Mononuclear cell (primary cell): ENCODE data around the gene GBP2. TPM values are rescaled to one million over a fixed set of nuclear protein-coding genes. Genes with fewer than 3 reads are reported as not detected.
"Not testable (repeated sequence)": the region's sequence is repeated elsewhere in the genome, so short reads cannot be mapped to it uniquely, and the experiment has no call there.

Experiments used
- H3K27me3 ChIP-seq: 2 replicates; pipeline ENCODE4 v1.6.0; 2011; ENCODE audit warnings: low read length, control low read depth; ENCODE audit not compliant: insufficient read depth
- H3K4me1 ChIP-seq: 2 replicates; pipeline ENCODE4 v1.5.1; 2011; ENCODE audit warnings: mild to moderate bottlenecking, low read length, control low read depth; ENCODE audit not compliant: insufficient read depth
- H3K4me3 ChIP-seq: 2 replicates; pipeline ENCODE4 v1.5.1; 2011; ENCODE audit warnings: mild to moderate bottlenecking, low read length, moderate library complexity
- H3K9me3 ChIP-seq: 2 replicates; pipeline ENCODE4 v1.5.1; 2011; ENCODE audit warnings: low read depth, mild to moderate bottlenecking, control low read depth, low read length
- total RNA-seq: library from RNA; depleted of rRNA; stranded (reverse); fragments of >200 nt; gene quantifications from one replicate; pipeline ENCODE4 v1.2.3, GENCODE V29; 2012

Gene GBP2
- total RNA-seq, 1 donor, result 161 TPM

- no peaks in the 10 kb centered on the region for H3K9me3 ChIP-seq
- H3K27me3 ChIP-seq, result no peaks in the 10 kb centered on the region
- H3K4me1 ChIP-seq, result no peaks in the 10 kb centered on the region
- no peak overlapping the region for H3K4me3 ChIP-seq
These were observed 17.6 kb upstream of the GBP2 start for GRCh38 chr1:89143484-89143883.

DNA sequence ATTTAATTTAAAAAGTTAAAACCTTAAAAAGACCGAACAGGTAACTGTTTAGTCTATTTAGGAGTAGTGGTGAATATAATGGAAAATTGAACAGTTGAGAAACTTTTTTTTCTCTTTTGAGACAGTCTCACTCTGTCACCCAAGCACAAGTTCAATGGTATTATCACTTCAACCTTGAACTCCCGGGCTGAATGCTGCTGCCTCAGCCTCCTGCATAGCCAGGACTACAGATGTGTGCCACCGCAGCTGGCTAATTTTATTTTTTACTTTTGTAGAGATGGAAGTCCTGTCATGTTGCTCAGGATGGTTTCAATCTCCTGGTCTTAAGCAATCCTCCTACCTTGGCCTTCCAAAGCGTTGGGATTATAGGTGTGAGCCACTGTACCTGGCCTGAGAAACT is 16.2 kb upstream of the GBP2 start:
- no peaks in the 10 kb centered on the region for H3K9me3 ChIP-seq
- H3K4me1 ChIP-seq, result no peaks in the 10 kb centered on the region
- no peaks in the 10 kb centered on the region for H3K27me3 ChIP-seq

DNA sequence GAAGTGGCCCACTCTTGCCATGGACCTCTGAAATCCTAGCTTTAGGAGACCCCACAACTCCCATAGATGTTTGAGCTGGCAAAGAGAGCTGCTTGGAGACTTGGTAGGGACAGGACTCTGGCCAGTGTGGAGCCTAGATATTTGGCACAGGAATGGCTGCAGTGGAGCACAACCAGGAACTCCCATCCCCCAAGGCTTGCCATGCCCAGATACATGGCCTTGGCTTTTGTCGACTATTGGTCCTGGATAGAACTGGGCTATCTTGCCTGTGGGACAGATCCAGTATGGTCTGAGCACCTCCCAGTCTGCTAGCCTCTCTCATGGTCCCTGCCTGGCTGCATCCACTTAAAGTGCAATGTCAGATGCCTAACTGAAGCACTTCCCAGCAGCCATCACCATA is 7.8 kb upstream of the GBP2 start:
- Histone ChIP-seq H3K9me3 (no peaks in the 10 kb centered on the region), H3K4me1 (peaks cover 16% of the 10 kb centered on the region), H3K4me3 (no peak overlapping the region), H3K27me3 (no peaks in the 10 kb centered on the region)

More for the DNA sequence above, 16.2 kb upstream of the GBP2 start:
- H3K4me3 ChIP-seq, result no peak overlapping the region

DNA sequence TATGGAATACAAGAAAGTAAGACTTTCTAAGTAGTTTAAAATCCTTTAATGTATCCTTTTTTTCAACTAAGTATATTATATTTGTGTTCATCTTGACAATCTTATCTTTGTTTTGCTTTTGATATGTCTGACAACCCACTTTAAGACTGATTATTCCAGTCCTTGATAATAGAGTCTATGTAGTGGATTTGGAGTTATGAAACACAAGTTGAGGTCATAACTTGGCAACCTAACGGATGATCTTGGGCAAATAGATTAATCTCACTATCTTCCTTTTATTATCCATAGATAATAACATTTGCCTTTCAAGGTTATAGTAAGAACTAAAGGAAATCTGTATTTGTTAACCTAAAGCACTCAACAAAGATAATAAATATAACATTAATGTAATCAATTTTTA is 4.8 kb upstream of the GBP2 start:
- no peaks in the 10 kb centered on the region for H3K27me3 ChIP-seq
- no peaks in the 10 kb centered on the region for H3K9me3 ChIP-seq
- no peak overlapping the region for H3K4me3 ChIP-seq
- H3K4me1 ChIP-seq, result peaks cover 35% of the 10 kb centered on the region

DNA sequence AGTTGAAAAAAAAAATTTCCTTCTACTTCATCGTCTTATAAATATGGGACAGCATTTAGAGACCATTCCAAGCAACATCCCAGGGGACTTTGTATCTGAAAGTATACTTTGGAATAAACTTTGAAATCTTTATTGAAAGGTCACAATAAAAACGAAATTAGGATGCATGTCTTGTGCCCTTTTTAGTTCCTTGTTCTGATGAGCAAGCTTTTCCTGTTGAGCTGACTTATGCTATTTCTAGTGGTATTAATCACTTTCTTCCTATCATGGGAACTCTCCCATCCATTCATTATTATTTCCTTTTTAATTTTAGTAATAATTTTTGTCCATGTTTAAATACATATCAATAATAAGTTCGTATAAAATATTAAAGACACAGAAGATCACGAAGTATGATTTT is 4.0 kb upstream of the GBP2 start:
- no peaks in the 10 kb centered on the region for H3K9me3 ChIP-seq
- H3K27me3 ChIP-seq, result no peaks in the 10 kb centered on the region
- H3K4me3 ChIP-seq, result no peak overlapping the region
- peaks cover 35% of the 10 kb centered on the region for H3K4me1 ChIP-seq

DNA sequence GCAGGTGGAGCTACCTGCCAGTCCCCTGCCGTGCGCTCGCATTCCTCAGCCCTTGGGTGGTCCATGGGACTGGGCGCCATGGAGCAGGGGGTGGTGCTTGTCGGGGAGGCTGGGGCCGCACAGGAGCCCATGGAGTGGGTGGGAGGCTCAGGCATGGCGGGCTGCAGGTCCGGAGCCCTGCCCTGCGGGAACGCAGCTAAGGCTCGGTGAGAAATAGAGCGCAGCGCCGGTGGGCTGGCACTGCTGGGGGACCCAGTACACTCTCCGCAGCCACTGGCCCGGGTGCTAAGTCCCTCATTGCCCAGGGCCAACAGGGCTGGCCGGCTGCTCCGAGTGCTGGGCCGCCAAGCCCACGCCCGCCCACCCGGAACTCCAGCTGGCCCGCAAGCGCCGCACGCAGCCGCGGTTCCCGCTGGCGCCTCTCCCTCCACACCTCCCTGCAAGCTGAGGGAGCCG is 2.1 kb upstream of the GBP2 start:
- H3K4me1 ChIP-seq, result peaks cover 43% of the 10 kb centered on the region
- not testable (repeated sequence) for H3K27me3 ChIP-seq, H3K9me3 ChIP-seq, H3K4me3 ChIP-seq

DNA sequence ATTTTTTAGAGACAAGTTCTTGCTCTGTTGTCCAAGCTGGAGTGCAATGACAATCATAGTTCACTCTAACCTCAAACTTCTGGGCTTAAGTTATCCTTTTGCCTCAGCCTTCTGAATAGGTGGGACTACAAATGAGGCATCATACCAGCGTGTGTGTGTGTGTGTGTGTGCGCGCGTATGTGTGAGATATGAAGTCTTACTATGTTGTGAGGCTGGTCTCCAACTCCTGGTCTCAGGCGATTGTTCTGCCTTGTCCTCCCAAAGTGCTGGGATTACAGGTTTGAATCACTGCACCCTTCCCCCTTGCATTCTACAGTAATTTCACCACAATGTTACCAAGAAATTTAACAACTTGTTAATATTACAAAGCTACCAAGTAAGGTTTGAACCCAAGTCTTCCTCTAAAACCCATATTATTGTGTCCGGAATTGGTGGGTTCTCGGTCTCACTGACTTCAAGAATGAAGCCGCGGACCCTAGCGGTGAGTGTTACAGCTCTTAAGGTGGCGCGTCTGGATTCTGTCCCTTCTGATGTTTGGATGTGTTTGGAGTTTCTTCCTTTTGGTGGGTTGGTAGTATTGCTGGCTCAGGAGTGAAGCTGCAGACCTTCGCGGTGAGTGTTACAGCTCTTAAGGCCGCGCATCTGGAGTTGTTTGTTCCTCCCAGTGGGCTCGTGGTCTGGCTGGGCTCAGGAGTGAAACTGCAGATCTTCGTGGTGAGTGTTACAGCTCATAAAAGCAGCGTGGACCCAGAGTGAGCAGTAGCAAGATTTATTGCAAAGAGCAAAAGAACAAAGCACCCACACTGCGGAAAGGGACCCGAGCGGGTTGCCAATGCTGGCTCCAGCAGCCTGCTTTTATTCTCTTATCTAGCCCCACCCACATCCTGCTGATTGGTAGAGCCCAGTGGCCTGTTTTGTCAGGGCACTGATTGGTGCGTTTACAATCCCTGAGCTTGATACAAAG is 970 bp upstream of the GBP2 start:
- H3K4me3 ChIP-seq, result peak overlapping the region; percentile 65
- H3K9me3 ChIP-seq, H3K27me3 ChIP-seq: not testable (repeated sequence)
- H3K4me1 ChIP-seq, result peaks cover 46% of the 10 kb centered on the region

GRCh38 chr1:89125240-89125912 is 538 bp downstream of the GBP2 start:
- Histone ChIP-seq H3K9me3 (no peaks in the 10 kb centered on the region), H3K4me1 (peaks cover 49% of the 10 kb centered on the region), H3K27me3 (no peaks in the 10 kb centered on the region), H3K4me3 (peak overlapping the region; percentile 65)

GRCh38 chr1:89121641-89122040 is 4.3 kb downstream of the GBP2 start:
- H3K9me3 ChIP-seq, result no peaks in the 10 kb centered on the region
- no peak overlapping the region for H3K4me3 ChIP-seq
- no peaks in the 10 kb centered on the region for H3K27me3 ChIP-seq
- peaks cover 18% of the 10 kb centered on the region for H3K4me1 ChIP-seq

- Histone ChIP-seq H3K27me3 (no peaks in the 10 kb centered on the region), H3K9me3 (no peaks in the 10 kb centered on the region), H3K4me3 (no peak overlapping the region), H3K4me1 (no peaks in the 10 kb centered on the region)
These were observed 11.3 kb downstream of the GBP2 start for GRCh38 chr1:89114662-89115061.

- Histone ChIP-seq H3K27me3 (no peaks in the 10 kb centered on the region), H3K9me3 (no peaks in the 10 kb centered on the region), H3K4me1 (no peaks in the 10 kb centered on the region), H3K4me3 (no peak overlapping the region)
These were observed 12.9 kb downstream of the GBP2 start for GRCh38 chr1:89112871-89113613.

DNA sequence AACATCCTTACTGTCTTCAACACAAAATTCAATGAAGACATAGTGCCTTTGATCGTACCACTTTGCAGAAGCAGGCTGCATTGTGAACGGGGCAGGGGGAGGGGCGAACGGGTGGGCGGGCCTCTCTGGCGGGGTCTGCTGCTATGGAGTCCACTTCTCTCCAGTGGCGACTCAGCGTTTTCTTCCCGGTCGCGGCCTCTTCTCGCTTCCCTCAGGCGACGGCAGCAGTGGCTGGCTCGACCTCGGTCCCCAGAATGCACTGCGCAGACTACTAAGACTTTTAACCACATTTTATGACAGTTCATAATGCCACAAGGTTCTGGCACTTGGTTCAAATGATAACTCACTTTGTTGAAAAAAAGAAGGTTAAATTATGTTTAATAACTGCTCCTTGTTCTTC is 21.2 kb downstream of the GBP2 start:
- H3K4me1 ChIP-seq, result no peaks in the 10 kb centered on the region
- no peak overlapping the region for H3K4me3 ChIP-seq
- no peaks in the 10 kb centered on the region for H3K27me3 ChIP-seq
- no peaks in the 10 kb centered on the region for H3K9me3 ChIP-seq

GRCh38 chr1:89104147-89104546 is 21.8 kb downstream of the GBP2 start:
- no peaks in the 10 kb centered on the region for H3K4me1 ChIP-seq
- H3K27me3 ChIP-seq, result no peaks in the 10 kb centered on the region
- no peak overlapping the region for H3K4me3 ChIP-seq
- H3K9me3 ChIP-seq, result no peaks in the 10 kb centered on the region

DNA sequence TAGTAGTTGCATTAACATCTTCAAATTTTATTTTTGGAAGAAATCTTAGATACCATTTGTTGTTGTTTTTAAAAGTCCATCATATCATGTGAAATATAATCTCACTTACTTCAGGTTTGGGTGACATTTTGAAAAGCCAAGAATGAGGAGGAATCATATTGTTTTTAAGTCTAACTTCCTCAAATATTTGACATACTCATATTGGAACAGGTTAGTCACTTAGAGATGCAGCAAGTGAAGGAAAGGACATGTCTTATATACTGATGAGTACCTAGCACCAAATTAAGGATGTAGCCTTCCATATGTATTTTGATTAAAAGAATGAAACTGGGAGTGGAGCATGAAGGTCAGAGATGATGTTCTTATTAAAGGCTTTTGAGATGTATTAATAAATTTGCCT is 23.9 kb downstream of the GBP2 start:
- no peak overlapping the region for H3K4me3 ChIP-seq
- H3K4me1 ChIP-seq, result no peaks in the 10 kb centered on the region
- no peaks in the 10 kb centered on the region for H3K9me3 ChIP-seq
- no peaks in the 10 kb centered on the region for H3K27me3 ChIP-seq

DNA sequence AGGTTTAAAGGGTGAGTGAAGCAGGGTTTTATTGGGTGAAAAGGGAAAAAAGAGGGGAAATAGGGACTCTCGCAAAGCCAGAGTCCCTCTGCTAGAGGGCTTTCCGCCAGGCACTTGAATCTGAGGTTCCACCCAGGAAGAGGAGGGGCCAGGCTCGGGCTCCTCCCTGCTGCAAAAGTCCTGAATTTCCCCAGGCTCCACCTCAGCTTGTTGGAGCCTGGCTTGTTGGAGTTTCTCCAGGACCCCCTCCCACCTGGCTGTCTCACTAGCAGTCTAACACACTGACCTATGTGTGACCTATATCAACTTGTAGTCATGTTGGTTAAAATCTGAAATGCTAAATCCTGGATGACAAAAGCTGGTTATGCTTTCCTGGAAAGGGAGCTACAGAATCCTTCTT is 25.5 kb downstream of the GBP2 start:
- Histone ChIP-seq H3K27me3 (peaks cover 3% of the 10 kb centered on the region), H3K9me3 (peaks cover 6% of the 10 kb centered on the region), H3K4me3 (no peak overlapping the region), H3K4me1 (no peaks in the 10 kb centered on the region)
